GM18511 (cell line): ENCODE results near the gene PTRHD1.

Experiments
- ATAC-seq: cut with Tn5 transposase; IDR thresholded peaks from one replicate; pipeline ENCODE4 v1.9.1; 2021; ENCODE audit warnings: mild to moderate bottlenecking, moderate library complexity; ENCODE audit not compliant: unreplicated experiment

The PTRHD1 gene

GRCh38 chr2:24830786-24831185 is 37.6 kb upstream of the PTRHD1 start:
- no peak for ATAC-seq

DNA sequence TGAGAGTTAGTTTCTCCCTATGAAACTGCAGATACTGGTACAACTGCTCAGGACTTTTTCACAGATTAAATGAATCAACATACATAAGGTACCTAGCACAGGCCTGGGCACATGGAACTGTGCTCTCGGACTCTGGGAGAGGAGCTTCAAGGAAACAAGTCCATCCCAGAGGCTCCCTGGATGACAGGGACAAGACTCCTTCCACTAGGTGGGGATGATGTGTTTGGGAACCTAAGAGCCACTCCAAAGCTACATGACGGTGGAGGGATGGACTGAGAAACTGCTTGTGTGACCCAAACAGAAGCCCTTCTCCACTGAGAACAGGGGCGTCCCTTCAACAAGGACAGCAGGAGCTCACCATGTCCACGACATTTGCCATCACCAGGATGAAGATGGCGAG is 37.2 kb upstream of the PTRHD1 start:
- ATAC-seq, result no peak

DNA sequence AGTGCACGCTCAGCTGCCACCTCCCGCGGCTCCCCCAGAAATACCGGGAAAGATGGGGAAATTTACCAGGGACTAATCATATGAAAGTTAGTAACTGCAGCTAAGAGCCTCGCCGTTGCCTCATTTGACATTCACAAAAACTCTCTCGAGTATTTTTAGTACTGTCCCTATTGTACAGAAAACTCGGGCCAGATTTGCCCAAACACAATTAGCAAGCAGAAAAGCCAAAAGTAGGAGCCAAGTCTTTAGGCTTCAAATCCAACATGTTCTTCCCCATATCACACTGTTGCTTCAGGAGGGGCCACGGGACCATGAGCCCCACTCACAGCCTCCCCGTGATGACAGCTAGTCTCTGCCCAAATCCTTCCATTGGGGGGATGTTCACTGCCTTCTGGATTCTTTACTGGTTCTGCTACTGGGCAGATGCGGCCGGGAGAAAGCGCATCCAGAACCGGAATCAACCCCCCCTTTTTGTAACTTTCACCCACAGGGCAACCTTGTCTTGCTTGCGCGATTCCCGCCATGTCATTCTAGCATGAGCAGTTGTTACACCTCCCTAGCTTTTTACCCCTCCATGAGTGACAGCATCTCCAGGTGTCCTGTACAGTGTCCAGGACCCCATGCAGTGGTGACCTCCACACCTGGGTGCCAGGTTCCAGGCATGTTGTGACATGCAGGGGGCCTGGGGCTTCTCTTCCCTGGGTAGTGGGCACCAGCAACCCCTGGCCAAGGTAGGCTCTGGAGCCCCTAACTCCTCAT is 35.2 kb upstream of the PTRHD1 start:
- ATAC-seq, result no peak

DNA sequence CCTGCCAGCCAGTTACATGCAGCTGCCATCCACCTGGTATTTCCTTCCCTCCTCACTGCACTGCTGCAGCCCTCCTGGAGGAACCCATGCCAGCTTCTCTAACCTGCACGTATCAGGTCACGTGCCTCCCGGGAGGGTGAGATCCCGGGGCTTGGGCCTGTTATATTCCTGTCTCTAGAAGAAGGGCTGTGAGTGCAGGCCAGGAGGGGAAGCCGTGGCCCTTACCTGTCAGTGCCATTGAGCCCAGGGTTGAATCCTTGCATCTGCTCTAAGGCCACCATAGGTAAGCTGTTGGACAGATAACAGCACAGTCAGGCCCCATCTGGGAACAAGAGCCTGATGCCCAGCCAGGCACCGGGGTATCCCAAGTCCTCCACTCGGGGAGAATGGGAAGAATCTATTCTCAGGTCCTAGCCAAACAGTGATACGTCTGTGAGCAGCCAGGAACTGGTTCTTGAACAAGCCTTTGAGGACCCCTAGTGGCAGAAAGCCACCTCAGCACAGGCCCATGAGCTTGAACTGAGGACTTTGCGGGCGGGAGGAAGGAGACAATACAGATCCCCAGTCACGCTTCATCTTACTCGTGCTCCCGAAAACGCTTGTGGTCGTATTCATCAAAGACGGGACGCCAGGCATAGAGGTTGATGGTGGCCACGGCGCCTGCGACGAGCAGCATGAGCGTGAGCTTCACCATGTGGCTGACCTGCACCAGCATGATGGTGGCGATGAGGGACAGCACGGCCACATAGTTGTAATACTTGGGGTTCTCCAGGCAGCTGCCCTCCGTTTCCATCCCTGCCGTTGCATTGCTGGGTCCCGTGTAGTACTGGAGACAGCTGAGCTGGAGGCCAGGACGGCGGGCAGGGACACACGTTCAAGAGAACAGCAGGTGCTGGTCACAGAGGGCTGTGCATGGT is 34.4 kb upstream of the PTRHD1 start:
- peak; percentile 82 for ATAC-seq

DNA sequence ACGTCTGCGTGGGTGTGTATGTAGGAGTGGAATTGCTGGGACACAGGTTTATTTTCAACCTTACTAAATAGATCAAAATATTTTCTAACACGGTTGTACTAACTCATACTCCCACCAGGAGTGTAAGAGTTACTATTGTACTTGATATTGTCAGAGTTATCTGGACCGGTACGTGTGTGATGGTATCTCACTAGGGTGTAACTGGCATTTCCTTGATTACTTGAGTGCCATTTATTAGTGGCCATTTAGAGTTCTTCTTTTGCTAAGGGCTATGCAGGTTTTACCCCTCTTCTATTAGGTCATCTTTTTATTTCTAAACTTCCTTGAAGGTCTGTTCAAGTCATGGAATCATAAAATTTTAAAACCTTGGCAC is 33.6 kb upstream of the PTRHD1 start:
- no peak for ATAC-seq

DNA sequence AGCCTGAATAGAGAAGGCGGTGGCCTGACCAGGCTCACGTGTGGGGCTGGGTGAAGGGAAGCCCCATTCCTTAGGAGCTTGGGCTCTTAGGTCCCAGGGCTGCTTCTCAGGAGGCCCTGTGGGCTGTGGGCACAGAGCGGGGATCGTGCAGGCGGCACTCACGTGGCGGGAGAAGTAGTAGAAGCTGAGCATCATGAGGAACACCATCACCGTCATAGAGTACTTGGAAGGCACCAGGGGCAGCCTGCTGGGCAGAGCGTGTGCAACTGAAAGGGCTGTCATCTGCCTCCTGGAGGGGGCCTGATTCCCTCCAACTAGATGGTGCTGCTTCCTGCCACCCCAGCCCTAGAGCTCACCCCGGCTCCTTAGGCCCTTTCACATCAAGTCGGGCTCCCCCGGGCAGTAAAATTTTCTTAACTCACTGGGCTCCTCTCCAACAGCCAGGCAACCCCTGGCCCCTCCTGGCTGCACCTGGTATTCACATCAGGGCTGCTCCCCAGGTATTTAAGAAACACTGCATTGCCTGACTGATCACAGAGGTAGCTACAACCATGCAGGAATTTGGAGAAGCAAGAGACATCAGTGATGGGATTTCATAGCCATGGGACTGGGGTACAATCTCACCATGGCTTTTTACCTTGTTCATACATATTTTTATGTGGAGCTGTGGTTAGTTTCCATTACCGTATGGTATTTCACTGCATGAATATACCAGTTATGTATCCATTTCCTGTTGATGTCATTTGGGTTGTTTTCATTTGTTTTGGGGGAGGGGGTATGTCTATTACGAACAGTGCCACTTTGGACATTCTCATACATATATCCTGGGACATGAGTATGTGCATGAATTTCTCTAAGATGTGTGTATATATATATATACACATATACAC is 32.9 kb upstream of the PTRHD1 start:
- ATAC-seq, result no peak

GRCh38 chr2:24824966-24825882 is 32.0 kb upstream of the PTRHD1 start:
- no peak for ATAC-seq

DNA sequence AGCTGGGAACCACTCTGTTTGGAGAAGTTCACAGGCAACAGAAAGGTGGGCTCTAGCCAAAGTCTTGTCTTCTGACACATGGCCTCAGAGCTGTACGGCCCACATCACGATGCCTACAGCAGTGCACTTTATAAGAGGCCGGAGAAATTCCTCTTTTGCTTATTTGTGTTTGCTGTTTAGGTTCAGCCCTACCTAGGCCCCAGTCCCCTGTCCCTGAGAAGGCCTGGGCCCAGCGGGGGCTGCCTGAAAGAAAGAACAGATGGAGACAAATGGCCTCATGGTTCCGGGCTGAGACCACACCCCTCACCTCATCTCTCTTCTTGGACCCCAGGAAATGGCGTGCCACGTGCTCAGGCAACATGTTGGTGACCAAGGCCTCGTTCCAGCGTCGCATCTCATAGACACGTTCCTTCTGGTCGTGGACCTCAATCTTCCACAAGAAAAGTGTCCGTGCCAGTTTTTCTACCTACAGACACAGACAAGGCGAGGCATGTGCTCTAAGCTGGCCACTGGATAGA is 30.9 kb upstream of the PTRHD1 start:
- no peak for ATAC-seq

GRCh38 chr2:24822049-24822706 is 29.0 kb upstream of the PTRHD1 start:
- no peak for ATAC-seq

DNA sequence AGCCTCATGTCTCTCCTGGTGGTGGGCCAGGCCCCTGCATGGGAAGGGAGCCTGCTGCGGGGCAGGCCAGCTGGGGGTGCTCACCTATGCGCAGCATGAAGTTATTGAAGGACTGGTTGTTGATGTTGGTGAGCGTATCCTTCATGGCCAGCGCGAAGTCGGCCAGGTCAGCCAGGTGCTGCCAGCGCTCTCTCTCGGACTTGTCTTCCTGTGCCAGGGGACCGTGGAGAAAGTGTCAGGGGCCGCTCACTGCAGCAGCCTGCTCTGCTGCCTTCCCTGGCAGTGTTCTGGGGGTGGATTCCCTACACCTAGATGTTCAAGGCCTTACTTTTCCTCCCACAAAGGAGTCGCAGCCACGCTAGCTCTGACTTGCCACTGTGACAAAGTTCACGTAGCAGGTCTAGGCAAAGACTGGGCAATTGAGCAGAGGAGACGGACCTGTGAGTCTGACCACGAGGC is 28.3 kb upstream of the PTRHD1 start:
- no peak for ATAC-seq

- no peak for ATAC-seq
Measured at GRCh38 chr2:24820598-24821432, 27.6 kb upstream of the PTRHD1 start.

GRCh38 chr2:24820175-24820513 is 27.0 kb upstream of the PTRHD1 start:
- ATAC-seq, result no peak

- ATAC-seq, result no peak
Measured at GRCh38 chr2:24819442-24820174, 26.4 kb upstream of the PTRHD1 start.

DNA sequence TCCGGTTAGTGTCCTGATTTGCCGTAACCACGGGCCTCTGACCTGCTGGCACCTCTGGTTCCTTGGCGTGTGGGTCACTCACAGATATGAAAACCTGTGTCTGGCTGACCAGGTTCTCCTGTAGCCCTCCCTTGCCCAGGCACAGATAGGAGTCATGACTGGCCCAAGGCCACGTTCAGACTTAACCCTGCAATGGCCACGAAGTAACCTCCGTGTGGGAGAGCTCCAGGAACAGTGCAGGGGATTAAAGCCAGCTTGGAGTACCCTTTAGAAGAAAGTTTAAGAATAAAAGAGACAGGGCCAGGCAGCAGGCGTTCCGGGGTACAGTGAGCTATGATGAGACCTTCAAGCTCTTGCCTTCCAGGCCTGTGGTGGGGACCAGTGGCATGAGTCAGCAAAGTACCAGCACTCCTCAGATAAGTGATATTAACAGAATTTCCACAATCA is 25.6 kb upstream of the PTRHD1 start:
- no peak for ATAC-seq

DNA sequence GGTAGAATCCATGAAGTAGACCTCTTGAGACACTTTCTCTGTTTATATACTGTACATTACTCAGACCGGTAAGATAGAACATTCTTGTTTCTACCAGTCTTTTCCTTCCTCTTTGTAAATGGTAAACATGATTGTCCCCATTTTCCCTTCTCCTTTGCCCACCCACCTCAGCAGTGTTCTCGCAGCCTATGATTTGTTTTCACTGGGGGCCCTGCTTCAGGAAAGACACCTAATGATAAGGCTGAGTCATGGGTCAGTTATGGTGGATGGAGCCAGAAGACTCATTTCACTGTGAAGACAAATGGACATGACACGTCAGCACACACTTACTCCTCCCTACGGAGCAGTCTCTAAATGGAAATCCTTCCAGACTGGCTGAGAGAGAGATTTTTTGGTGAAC is 23.7 kb upstream of the PTRHD1 start:
- no peak for ATAC-seq

GRCh38 chr2:24816404-24816803 is 23.2 kb upstream of the PTRHD1 start:
- no peak for ATAC-seq

GRCh38 chr2:24815171-24815570 is 22.0 kb upstream of the PTRHD1 start:
- no peak for ATAC-seq

- no peak for ATAC-seq
Measured at GRCh38 chr2:24814516-24814915, 21.3 kb upstream of the PTRHD1 start.
